Liver (tissue), 9 donors: Measurements from ENCODE around the gene IFIT5. TPM values are rescaled to one million over a fixed set of nuclear protein-coding genes. Genes with fewer than 3 reads are reported as not detected.

Source experiments
- DNase-seq: peaks from one replicate; pipeline ENCODE4 v3.0.0-alpha.2; 2017; ENCODE audit warnings: low spot score
- H3K27ac ChIP-seq, 2 donors: one replicate each; pipeline ENCODE4 v1.7.0; 2013; ENCODE audit warnings: inconsistent platforms in 2 of 2, low read length in 2 of 2, control low read depth in 1 of 2, low read depth in 1 of 2, mild to moderate bottlenecking in 1 of 2
- H3K27me3 ChIP-seq, 4 donors: one replicate each; pipeline versions ENCODE4 v1.6.1 to v1.7.0; 2013; ENCODE audit warnings: low read length in 3 of 4, inconsistent platforms in 1 of 4, mild to moderate bottlenecking in 1 of 4, moderate library complexity in 1 of 4; ENCODE audit not compliant: control insufficient read depth in 4 of 4, insufficient read depth in 4 of 4
- H3K36me3 ChIP-seq, 4 donors: one replicate each; pipeline versions ENCODE4 v1.6.1 to v1.7.0; 2013; ENCODE audit warnings: low read length in 3 of 4, mild to moderate bottlenecking in 3 of 4, low read depth in 1 of 4, moderate library complexity in 1 of 4; ENCODE audit not compliant: control insufficient read depth in 4 of 4, insufficient read depth in 3 of 4
- H3K4me1 ChIP-seq, 4 donors: one replicate each; pipeline versions ENCODE4 v1.6.1 to v1.7.0; 2013; ENCODE audit warnings: low read length in 3 of 4, mild to moderate bottlenecking in 3 of 4, moderate library complexity in 1 of 4; ENCODE audit not compliant: control insufficient read depth in 4 of 4, insufficient read depth in 4 of 4
- H3K4me3 ChIP-seq, 3 donors: one replicate each; pipeline versions ENCODE4 v1.6.1 to v1.7.0; 2013; ENCODE audit warnings: low read length in 3 of 3, control low read depth in 1 of 3, low read depth in 1 of 3, mild to moderate bottlenecking in 1 of 3
- H3K9ac ChIP-seq, 2 donors: one replicate each; pipeline ENCODE4 v1.7.0; 2013; ENCODE audit warnings: low read length in 2 of 2, mild to moderate bottlenecking in 2 of 2, moderate library complexity in 2 of 2, control low read depth in 1 of 2, low read depth in 1 of 2
- H3K9me3 ChIP-seq, 4 donors: one replicate each; pipeline versions ENCODE4 v1.6.1 to v1.7.0; 2013; ENCODE audit warnings: low read length in 3 of 4; ENCODE audit not compliant: control insufficient read depth in 4 of 4
- EGR1 ChIP-seq, 2 donors: IDR thresholded peaks; 2 replicates each; pipeline ENCODE4 v1.6.1; 2016 to 2018; ENCODE audit warnings: antibody characterized with exemption in 2 of 2, low read depth in 2 of 2
- FOXA1 ChIP-seq: IDR thresholded peaks from 2 replicates; pipeline ENCODE4 v1.6.1; 2016; ENCODE audit warnings: antibody characterized with exemption
- FOXA2 ChIP-seq: IDR thresholded peaks from 2 replicates; pipeline ENCODE4 v1.6.1; 2016; ENCODE audit warnings: antibody characterized with exemption
- GABPA ChIP-seq, 2 donors: IDR thresholded peaks in 1 of 2; conservative IDR thresholded peaks in 1 of 2; 2 replicates each; pipeline ENCODE4 v1.6.1; 2016; ENCODE audit warnings: antibody characterized with exemption in 2 of 2, mild to moderate bottlenecking in 1 of 2, moderate library complexity in 1 of 2
- HNF4A ChIP-seq, 2 donors: conservative IDR thresholded peaks; 2 replicates each; pipeline ENCODE4 v1.6.1; 2016; ENCODE audit warnings: antibody characterized with exemption in 2 of 2, mild to moderate bottlenecking in 2 of 2
- HNF4G ChIP-seq: IDR thresholded peaks from 2 replicates; pipeline ENCODE4 v1.6.1; 2016; ENCODE audit warnings: antibody characterized with exemption
- JUND ChIP-seq, 2 donors: IDR thresholded peaks; 2 replicates each; pipeline ENCODE4 v1.6.1; 2016; ENCODE audit warnings: antibody characterized with exemption in 2 of 2
- NR2F2 ChIP-seq: IDR thresholded peaks from 2 replicates; pipeline ENCODE4 v1.6.1; 2016; ENCODE audit warnings: antibody characterized with exemption
- RAD21 ChIP-seq, 2 donors: IDR thresholded peaks; 2 replicates each; pipeline ENCODE4 v1.6.1; 2016; ENCODE audit warnings: antibody characterized with exemption in 2 of 2, mild to moderate bottlenecking in 2 of 2
- RXRA ChIP-seq, 2 donors: IDR thresholded peaks; 2 replicates each; pipeline ENCODE4 v1.6.1; 2017 to 2018; ENCODE audit warnings: antibody characterized with exemption in 2 of 2, mild to moderate bottlenecking in 1 of 2
- SP1 ChIP-seq: IDR thresholded peaks from 2 replicates; pipeline ENCODE4 v1.6.1; 2018; ENCODE audit warnings: antibody characterized with exemption, mild to moderate bottlenecking
- TAF1 ChIP-seq: conservative IDR thresholded peaks from 2 replicates; pipeline ENCODE4 v1.6.1; 2016; ENCODE audit warnings: antibody characterized with exemption, mild to moderate bottlenecking
- YY1 ChIP-seq: IDR thresholded peaks from 2 replicates; pipeline ENCODE4 v1.6.1; 2016; ENCODE audit warnings: antibody characterized with exemption, mild to moderate bottlenecking
- WGBS: extraction: QIAGEN DNeasy Blood & Tissue Kit; methylation state at CpG from one replicate; pipeline ENCODE4 v1.1.7; 2013; 5-methylcytosine and 5-hydroxymethylcytosine counted together
- polyA plus RNA-seq, 2 donors: library from polyadenylated mRNA; stranded (reverse) in 1 of 2; unstranded in 1 of 2; fragments of 200-250 nt in 1 of 2; fragments of >200 nt in 1 of 2; fragmentation: Nextera tagmentation in 1 of 2; extraction: Ambion mirVana in 1 of 2; gene quantifications; one replicate each; pipeline versions ENCODE4 v1.2.1 to v1.2.3, GENCODE V29; 2013 to 2015
- total RNA-seq, 2 donors: library from RNA; depleted of rRNA; stranded (reverse); fragments of >200 nt; gene quantifications; one replicate each; pipeline ENCODE4 v1.2.3, GENCODE V29; 2014
- TF ChIP-seq, protein P1 (sequence below): fragments of 150-350 bp; IDR thresholded peaks from 2 replicates; pipeline ENCODE4 v1.5.1; 2017; ENCODE audit warnings: improper control_type of control experiment, low read depth, low read length; ENCODE audit not compliant: missing input control
- TF ChIP-seq, protein P2 (sequence below): IDR thresholded peaks from 2 replicates; pipeline ENCODE4 v1.6.1; 2016; ENCODE audit warnings: antibody characterized with exemption
- TF ChIP-seq, protein P3 (sequence below): IDR thresholded peaks from 2 replicates; pipeline ENCODE4 v1.6.1; 2016; ENCODE audit warnings: antibody characterized with exemption
- TF ChIP-seq, protein P4 (sequence below): IDR thresholded peaks from 2 replicates; pipeline ENCODE4 v1.6.1; 2016; ENCODE audit warnings: antibody characterized with exemption
- TF ChIP-seq, protein P5 (sequence below): IDR thresholded peaks from 2 replicates; pipeline ENCODE4 v1.6.1; 2016; ENCODE audit warnings: antibody characterized with exemption, mild to moderate bottlenecking
- donor health status: healthy.
- donor health status: healthy.
- donor health status: healthy.
- donor health status: healthy.
- donor health status: healthy.

Gene IFIT5
- total and polyA plus RNA-seq, 4 donors, result 5.0 to 10.7 (median 6.7) TPM

DNA sequence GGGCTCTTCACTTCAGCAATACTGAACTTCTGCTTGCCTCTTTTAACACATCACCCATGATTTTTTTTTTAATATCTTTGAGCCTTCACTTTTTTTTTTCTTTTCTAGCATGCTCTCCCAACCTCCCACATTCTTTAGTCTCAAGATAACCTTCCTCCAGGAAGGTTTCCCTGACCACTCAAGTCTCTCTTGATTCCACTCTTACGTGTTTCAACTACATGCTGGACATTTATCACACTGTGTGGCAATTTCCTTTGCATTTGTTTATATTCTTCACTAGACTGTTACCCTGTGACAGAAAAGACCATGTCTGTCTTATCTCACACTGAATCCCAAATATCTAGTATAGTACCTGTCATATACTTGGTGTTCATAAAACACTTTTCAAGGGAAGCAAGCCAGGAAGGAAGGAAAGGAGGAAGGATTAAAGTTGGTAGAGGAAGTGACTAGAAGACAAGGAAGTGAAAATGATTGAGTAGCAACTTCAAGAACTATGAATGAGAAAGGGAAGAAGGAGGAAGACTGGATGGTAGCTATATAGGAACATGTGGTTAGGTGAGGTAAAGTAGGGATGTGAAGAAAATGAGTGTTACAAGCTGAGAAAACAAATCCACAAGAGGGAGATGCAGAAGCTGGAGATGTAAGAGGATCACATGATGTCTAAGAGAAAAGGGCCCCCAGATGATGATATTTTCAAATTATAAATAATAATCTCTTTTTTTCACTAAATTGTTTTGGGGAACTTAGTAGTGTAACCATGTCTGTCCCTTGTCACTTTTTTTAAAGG, 40.4 kb downstream of the IFIT5 start:
- WGBS, result 84% methylated on average over 1 of the region's 1 CpG
- H3K4me1 ChIP-seq, result peaks cover 0 to 1% (median 0%) of the 10 kb centered on the region in 4 donors
- no peak overlapping the region for H3K4me3 ChIP-seq
- DNase-seq, result no peak
- no peak overlapping the region for H3K9ac ChIP-seq
- H3K27me3 ChIP-seq, result no peaks in the 10 kb centered on the region
- H3K27ac ChIP-seq, result no peak overlapping the region
- H3K36me3 ChIP-seq, result no peaks in the 10 kb centered on the region
- no peaks in the 10 kb centered on the region for H3K9me3 ChIP-seq
- TF ChIP-seq, protein P1, sequence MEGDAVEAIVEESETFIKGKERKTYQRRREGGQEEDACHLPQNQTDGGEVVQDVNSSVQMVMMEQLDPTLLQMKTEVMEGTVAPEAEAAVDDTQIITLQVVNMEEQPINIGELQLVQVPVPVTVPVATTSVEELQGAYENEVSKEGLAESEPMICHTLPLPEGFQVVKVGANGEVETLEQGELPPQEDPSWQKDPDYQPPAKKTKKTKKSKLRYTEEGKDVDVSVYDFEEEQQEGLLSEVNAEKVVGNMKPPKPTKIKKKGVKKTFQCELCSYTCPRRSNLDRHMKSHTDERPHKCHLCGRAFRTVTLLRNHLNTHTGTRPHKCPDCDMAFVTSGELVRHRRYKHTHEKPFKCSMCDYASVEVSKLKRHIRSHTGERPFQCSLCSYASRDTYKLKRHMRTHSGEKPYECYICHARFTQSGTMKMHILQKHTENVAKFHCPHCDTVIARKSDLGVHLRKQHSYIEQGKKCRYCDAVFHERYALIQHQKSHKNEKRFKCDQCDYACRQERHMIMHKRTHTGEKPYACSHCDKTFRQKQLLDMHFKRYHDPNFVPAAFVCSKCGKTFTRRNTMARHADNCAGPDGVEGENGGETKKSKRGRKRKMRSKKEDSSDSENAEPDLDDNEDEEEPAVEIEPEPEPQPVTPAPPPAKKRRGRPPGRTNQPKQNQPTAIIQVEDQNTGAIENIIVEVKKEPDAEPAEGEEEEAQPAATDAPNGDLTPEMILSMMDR, result no peak
- TF ChIP-seq FOXA2, result no peak
- TF ChIP-seq, protein P2, sequence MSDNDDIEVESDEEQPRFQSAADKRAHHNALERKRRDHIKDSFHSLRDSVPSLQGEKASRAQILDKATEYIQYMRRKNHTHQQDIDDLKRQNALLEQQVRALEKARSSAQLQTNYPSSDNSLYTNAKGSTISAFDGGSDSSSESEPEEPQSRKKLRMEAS, result no peak
- no peak for TF ChIP-seq SP1
- TF ChIP-seq YY1, result no peak
- TF ChIP-seq FOXA1, result no peak

DNA sequence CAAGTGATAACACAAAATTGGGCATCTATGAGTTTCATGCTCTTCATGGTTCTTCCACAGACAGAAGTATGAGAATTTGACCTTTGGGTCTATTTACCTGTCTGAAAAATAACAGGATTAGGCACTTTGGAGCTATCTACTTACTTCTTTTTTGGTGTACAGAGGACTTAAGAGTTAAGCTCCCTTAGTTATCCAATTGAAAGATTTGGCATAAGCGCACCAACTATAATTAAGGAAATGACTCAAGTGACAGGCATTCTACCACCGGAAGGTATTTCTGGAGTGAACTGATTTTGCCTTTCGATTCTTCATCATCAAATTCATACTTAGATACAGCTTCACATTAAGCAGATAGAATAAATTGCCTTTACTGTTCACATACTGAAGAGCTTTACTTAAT, 43.9 kb downstream of the IFIT5 start:
- Histone ChIP-seq H3K36me3 (no peaks in the 10 kb centered on the region), H3K27ac (no peak overlapping the region), H3K9ac (no peak overlapping the region), H3K9me3 (no peaks in the 10 kb centered on the region), H3K4me1 (peaks cover 0 to 1% (median 0%) of the 10 kb centered on the region in 4 donors), H3K4me3 (no peak overlapping the region), H3K27me3 (no peaks in the 10 kb centered on the region)
- TF ChIP-seq YY1, result no peak
- TF ChIP-seq TAF1, result no peak
- TF ChIP-seq SP1, result no peak
- TF ChIP-seq RAD21 (IDR thresholded peaks at IDR 0.05), result no peak
- TF ChIP-seq FOXA2, result no peak
- TF ChIP-seq, protein P3, sequence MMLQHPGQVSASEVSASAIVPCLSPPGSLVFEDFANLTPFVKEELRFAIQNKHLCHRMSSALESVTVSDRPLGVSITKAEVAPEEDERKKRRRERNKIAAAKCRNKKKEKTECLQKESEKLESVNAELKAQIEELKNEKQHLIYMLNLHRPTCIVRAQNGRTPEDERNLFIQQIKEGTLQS, result no peak
- TF ChIP-seq EGR1 (IDR thresholded peaks at IDR 0.05; ENCODE audit: low read depth in 2 of 2), result no peak
- TF ChIP-seq, protein P4, sequence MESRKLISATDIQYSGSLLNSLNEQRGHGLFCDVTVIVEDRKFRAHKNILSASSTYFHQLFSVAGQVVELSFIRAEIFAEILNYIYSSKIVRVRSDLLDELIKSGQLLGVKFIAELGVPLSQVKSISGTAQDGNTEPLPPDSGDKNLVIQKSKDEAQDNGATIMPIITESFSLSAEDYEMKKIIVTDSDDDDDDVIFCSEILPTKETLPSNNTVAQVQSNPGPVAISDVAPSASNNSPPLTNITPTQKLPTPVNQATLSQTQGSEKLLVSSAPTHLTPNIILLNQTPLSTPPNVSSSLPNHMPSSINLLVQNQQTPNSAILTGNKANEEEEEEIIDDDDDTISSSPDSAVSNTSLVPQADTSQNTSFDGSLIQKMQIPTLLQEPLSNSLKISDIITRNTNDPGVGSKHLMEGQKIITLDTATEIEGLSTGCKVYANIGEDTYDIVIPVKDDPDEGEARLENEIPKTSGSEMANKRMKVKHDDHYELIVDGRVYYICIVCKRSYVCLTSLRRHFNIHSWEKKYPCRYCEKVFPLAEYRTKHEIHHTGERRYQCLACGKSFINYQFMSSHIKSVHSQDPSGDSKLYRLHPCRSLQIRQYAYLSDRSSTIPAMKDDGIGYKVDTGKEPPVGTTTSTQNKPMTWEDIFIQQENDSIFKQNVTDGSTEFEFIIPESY, result no peak
- no peak for TF ChIP-seq GABPA (IDR thresholded peaks at IDR 0.05 in 1 of 2, conservative IDR thresholded peaks at IDR 0.05 in 1 of 2)
- TF ChIP-seq, protein P2, result no peak
- no peak for TF ChIP-seq HNF4A (conservative IDR thresholded peaks at IDR 0.05)
- TF ChIP-seq, protein P5, sequence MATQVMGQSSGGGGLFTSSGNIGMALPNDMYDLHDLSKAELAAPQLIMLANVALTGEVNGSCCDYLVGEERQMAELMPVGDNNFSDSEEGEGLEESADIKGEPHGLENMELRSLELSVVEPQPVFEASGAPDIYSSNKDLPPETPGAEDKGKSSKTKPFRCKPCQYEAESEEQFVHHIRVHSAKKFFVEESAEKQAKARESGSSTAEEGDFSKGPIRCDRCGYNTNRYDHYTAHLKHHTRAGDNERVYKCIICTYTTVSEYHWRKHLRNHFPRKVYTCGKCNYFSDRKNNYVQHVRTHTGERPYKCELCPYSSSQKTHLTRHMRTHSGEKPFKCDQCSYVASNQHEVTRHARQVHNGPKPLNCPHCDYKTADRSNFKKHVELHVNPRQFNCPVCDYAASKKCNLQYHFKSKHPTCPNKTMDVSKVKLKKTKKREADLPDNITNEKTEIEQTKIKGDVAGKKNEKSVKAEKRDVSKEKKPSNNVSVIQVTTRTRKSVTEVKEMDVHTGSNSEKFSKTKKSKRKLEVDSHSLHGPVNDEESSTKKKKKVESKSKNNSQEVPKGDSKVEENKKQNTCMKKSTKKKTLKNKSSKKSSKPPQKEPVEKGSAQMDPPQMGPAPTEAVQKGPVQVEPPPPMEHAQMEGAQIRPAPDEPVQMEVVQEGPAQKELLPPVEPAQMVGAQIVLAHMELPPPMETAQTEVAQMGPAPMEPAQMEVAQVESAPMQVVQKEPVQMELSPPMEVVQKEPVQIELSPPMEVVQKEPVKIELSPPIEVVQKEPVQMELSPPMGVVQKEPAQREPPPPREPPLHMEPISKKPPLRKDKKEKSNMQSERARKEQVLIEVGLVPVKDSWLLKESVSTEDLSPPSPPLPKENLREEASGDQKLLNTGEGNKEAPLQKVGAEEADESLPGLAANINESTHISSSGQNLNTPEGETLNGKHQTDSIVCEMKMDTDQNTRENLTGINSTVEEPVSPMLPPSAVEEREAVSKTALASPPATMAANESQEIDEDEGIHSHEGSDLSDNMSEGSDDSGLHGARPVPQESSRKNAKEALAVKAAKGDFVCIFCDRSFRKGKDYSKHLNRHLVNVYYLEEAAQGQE, result no peak
- TF ChIP-seq FOXA1, result no peak
- no peak for TF ChIP-seq RXRA (IDR thresholded peaks at IDR 0.05)
- TF ChIP-seq HNF4G, result no peak
- TF ChIP-seq, protein P1, result no peak
- TF ChIP-seq NR2F2, result no peak
- no peak for TF ChIP-seq JUND (IDR thresholded peaks at IDR 0.05)
- no peak for DNase-seq
- 79% methylated on average over 3 of the region's 3 CpGs for WGBS
